ENCODE measurements around the gene FBXW10.
"Not testable (repeated sequence)": the region's sequence is repeated elsewhere in the genome, so short reads cannot be mapped to it uniquely, and the experiment has no call there.

GRCh38 chr17:18718643-18719427, 25.0 kb upstream of the FBXW10 start:
- TF ChIP-seq, protein P1, sequence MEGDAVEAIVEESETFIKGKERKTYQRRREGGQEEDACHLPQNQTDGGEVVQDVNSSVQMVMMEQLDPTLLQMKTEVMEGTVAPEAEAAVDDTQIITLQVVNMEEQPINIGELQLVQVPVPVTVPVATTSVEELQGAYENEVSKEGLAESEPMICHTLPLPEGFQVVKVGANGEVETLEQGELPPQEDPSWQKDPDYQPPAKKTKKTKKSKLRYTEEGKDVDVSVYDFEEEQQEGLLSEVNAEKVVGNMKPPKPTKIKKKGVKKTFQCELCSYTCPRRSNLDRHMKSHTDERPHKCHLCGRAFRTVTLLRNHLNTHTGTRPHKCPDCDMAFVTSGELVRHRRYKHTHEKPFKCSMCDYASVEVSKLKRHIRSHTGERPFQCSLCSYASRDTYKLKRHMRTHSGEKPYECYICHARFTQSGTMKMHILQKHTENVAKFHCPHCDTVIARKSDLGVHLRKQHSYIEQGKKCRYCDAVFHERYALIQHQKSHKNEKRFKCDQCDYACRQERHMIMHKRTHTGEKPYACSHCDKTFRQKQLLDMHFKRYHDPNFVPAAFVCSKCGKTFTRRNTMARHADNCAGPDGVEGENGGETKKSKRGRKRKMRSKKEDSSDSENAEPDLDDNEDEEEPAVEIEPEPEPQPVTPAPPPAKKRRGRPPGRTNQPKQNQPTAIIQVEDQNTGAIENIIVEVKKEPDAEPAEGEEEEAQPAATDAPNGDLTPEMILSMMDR (IDR thresholded peaks at IDR 0.05; ENCODE audit: low read length), result not testable (repeated sequence)
- TF ChIP-seq EZH2 (IDR thresholded peaks at IDR 0.05; ENCODE audit: borderline replicate concordance, low read length), result not testable (repeated sequence)
